NCI-H748 treated with DMSO at 0.1 percent for 48 hours (cell line): ENCODE data around the gene DDX54.
A peak's percentile ranks its signal among the peaks of the same experiment; 100 is the strongest.

Experiments used
- DNase-seq: peaks from one replicate; lab custom pipeline; 2025; lab: John Stamatoyannopoulos, UW

Gene DDX54

GRCh38 chr12:113189361-113189760 is 4.1 kb upstream of the DDX54 start:
- DNase-seq = no peak

GRCh38 chr12:113186666-113187325 is 1.5 kb upstream of the DDX54 start:
- no peak for DNase-seq

GRCh38 chr12:113186033-113186365 is 721 bp upstream of the DDX54 start:
- peak; percentile 4 for DNase-seq

GRCh38 chr12:113184900-113185179 is 438 bp downstream of the DDX54 start:
- peak; percentile 45 for DNase-seq

- DNase-seq = peak; percentile 37
Observed at GRCh38 chr12:113184098-113184899, 979 bp downstream of the DDX54 start.

- no peak for DNase-seq
Observed at GRCh38 chr12:113183030-113183589, 2.2 kb downstream of the DDX54 start.

- DNase-seq = no peak
Observed at GRCh38 chr12:113181975-113182374, 3.3 kb downstream of the DDX54 start.

GRCh38 chr12:113180333-113180732 is 4.9 kb downstream of the DDX54 start:
- DNase-seq = no peak

- DNase-seq = no peak
Observed at GRCh38 chr12:113179023-113179422, 6.3 kb downstream of the DDX54 start.

- peak; percentile 6 for DNase-seq
Observed at GRCh38 chr12:113174461-113175384, 10.6 kb downstream of the DDX54 start.

GRCh38 chr12:113173081-113173698 is 12.1 kb downstream of the DDX54 start:
- no peak for DNase-seq

- DNase-seq = no peak
Observed at GRCh38 chr12:113172185-113172584, 13.1 kb downstream of the DDX54 start.

- DNase-seq = no peak
Observed at GRCh38 chr12:113171543-113171942, 13.7 kb downstream of the DDX54 start.

- no peak for DNase-seq
Observed at GRCh38 chr12:113170926-113171325, 14.4 kb downstream of the DDX54 start.

GRCh38 chr12:113170457-113170856 is 14.8 kb downstream of the DDX54 start:
- no peak for DNase-seq

GRCh38 chr12:113169697-113170096 is 15.6 kb downstream of the DDX54 start:
- no peak for DNase-seq

- DNase-seq = no peak
Observed at GRCh38 chr12:113167868-113168267, 17.4 kb downstream of the DDX54 start.

GRCh38 chr12:113165521-113166450 is 19.5 kb downstream of the DDX54 start:
- no peak for DNase-seq

GRCh38 chr12:113164014-113164413 is 21.3 kb downstream of the DDX54 start:
- DNase-seq = no peak

- no peak for DNase-seq
Observed at GRCh38 chr12:113163030-113163360, 22.3 kb downstream of the DDX54 start.
